Measurements from ENCODE around the gene EXOC3L4. TPM values are rescaled to one million over a fixed set of nuclear protein-coding genes. Genes with fewer than 3 reads are reported as not detected.
A peak's percentile ranks its signal among the peaks of the same experiment; 100 is the strongest.

The EXOC3L4 gene
- polyA plus RNA-seq, 2 of the 4 experiments (the other 2 are of a cell fraction): 1.5 to 4.3 TPM

DNA sequence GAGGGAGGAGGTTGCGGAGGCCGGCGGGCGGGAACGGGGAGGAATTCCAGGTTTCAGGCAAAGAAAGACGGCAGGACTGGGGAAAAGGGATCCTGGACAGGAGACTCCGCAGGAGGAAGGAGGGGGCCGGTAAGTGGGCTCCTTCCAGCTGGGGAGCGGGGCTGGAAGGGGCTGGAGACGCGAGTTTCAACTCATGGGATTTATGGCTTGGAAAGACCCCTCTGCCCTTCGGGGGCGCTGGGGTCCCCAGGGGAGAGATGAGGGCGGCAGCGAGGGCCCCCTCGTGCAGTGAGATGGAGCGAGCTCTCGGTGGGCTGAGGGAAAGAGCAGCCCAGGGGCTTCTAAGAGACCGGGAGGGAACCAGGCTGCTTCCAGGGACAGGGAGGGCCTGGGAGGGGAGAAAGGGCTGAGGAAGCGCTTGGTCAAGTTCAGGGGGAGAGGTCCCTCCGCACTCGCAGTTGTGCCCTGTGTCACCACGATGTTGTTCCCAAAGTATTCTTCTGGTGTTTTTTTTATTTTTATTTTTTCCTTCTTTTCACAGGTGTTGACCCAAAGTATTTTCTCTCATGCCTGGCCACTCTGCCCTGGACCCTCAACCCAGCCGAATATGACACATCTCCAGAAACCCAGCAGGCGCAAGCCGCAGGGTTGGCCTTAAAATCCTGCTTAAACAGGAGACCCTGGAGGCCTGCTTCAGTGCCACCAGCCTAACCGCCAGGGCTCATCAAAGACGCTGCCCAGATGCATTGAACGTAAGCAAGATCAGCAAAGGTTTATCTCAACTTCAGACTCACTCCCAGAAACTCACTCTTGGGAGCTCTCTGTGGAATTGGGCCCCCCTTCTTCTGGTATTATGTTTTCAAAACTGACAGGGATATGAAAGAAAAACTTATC is 44.9 kb downstream of the EXOC3L4 start:
- FAIRE-seq (no peak), ATAC-seq (no peak; a peak in 1 of 6 replicates), DNase-seq (ENCODE audit: low read depth in 1 of 2, low spot score in 1 of 2) (no peak)
- TF ChIP-seq ZC3H11A (IDR thresholded peaks at IDR 0.05) (no peak), TFCP2L1 (CRISPR knock-in tag; IDR thresholded peaks at IDR 0.05) (no peak), MAZ (IDR thresholded peaks at IDR 0.05; ENCODE audit: borderline replicate concordance, low read depth, low read length) (no peak), HES2 (IDR thresholded peaks at IDR 0.05) (no peak), ZSCAN20 (CRISPR knock-in tag; IDR thresholded peaks at IDR 0.05) (no peak), POLR2AphosphoS2 (conservative IDR thresholded peaks at IDR 0.05; ENCODE audit: low read length) (no peak)
- TF ChIP-seq, protein P1, sequence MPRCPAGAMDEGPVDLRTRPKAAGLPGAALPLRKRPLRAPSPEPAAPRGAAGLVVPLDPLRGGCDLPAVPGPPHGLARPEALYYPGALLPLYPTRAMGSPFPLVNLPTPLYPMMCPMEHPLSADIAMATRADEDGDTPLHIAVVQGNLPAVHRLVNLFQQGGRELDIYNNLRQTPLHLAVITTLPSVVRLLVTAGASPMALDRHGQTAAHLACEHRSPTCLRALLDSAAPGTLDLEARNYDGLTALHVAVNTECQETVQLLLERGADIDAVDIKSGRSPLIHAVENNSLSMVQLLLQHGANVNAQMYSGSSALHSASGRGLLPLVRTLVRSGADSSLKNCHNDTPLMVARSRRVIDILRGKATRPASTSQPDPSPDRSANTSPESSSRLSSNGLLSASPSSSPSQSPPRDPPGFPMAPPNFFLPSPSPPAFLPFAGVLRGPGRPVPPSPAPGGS (IDR thresholded peaks at IDR 0.05): no peak
- no peak overlapping the region; the same call in 2 of the 3 replicates for H3K4me2 ChIP-seq
- POLR2A ChIA-PET: interaction anchor here (0.6 to 0.7 kb wide), 2 partner anchors 21 to 34 kb away, joined by 3 to 4 read pairs; no protein-coding TSS in a partner anchor
- no peaks in the 10 kb centered on the region for H3K9me3 ChIP-seq
- CTCF ChIA-PET: interaction anchor here (0.6 to 24.1 kb wide), 11 partner anchors 12 to 153 kb away, joined by 3 to 544 read pairs (median 6); partner anchors contain the start of genes EXOC3L4 and TNFAIP2
- no peak overlapping the region for H3K4me3 ChIP-seq
- 89% methylated on average over 27 of the region's 29 CpGs for WGBS (ENCODE audit: missing lambda C conversion rate)
- H3K4me1 ChIP-seq: peaks cover 77% of the 10 kb centered on the region
- H3K27ac ChIP-seq: peak overlapping the region; percentile 78 to 95; a peak in 5 of 6 replicates

GRCh38 chr14:103140316-103141109 is 46.0 kb downstream of the EXOC3L4 start:
- Histone ChIP-seq H3K27ac (peak overlapping the region in 1 of 2 experiments; percentile 81; a peak in 2 of 6 replicates), H3K4me3 (no peak overlapping the region), H3K4me2 (no peak overlapping the region), H3K9me3 (no peaks in the 10 kb centered on the region), H3K4me1 (peaks cover 70% of the 10 kb centered on the region)
- 39% methylated on average over 12 of the region's 12 CpGs for WGBS (ENCODE audit: missing lambda C conversion rate)
- TF ChIP-seq ELK1 (IDR thresholded peaks at IDR 0.05; ENCODE audit: low read depth, low read length) (no peak), JUN (IDR thresholded peaks at IDR 0.05) (0 out of 5 replicates have a peak, but pooled peaks of 1 of the 2 experiments have one; percentile 12)
- no peak for FAIRE-seq
- ChIA-PET CTCF (interaction anchor here (0.5 to 24.1 kb wide), 18 partner anchors 11 to 525 kb away, joined by 3 to 544 read pairs (median 5); partner anchors contain the start of genes EXOC3L4 and TNFAIP2), POLR2A (no interaction called here)
- peak in 1 of 2 experiments; percentile 9; a peak in 2 of 6 replicates for ATAC-seq
- no peak for DNase-seq (ENCODE audit: low read depth in 1 of 2, low spot score in 1 of 2)

DNA sequence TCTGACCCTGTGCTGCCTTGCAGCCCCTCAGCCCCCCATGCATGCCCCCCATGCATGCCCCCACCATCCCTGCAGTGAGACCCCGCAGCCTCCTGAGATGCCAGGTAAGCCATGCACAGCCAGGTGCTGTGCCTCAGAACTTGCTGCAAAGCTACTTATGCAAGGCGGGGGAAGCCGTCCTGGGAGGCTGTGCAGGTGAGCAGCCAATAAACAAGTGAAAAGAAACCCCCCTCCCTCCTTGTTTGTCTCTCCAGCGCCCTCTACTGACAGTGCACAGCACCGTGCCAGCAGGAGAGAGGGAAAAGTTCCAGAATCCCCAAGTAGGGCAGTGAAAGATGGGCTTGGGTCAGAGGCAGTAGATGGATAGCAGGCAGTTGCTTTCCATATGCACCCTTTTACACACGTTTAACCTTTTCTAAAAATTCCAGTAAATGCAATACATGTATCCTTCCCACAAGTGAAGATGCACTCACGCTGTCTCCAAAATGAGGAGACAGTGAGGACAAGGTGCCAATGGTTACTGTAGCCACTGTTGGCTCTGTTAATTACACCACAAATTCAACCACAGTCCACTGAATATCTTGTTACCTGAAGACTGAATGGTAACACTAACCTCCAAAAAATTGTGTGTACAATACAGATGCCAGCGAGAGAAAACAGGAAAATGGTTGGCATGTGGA is 46.7 kb downstream of the EXOC3L4 start:
- POLR2A ChIA-PET: no interaction called here
- ATAC-seq (peak in 1 of 2 experiments; percentile 13; a peak in 3 of 6 replicates), FAIRE-seq (no peak), DNase-seq (ENCODE audit: low read depth in 1 of 2, low spot score in 1 of 2) (peak; percentile 71 to 78)
- Histone ChIP-seq H3K9me3 (no peaks in the 10 kb centered on the region), H3K27ac (peak overlapping the region; percentile 16 to 81; a peak in 5 of 6 replicates), H3K4me1 (peaks cover 62% of the 10 kb centered on the region), H3K4me3 (no peak overlapping the region), H3K4me2 (no peak overlapping the region)
- 29% methylated on average over 7 of the region's 8 CpGs for WGBS (ENCODE audit: missing lambda C conversion rate)
- TF ChIP-seq CTCF (IDR thresholded peaks at IDR 0.05): peak; percentile 71
- no peak for TF ChIP-seq ZNF302 (CRISPR knock-in tag; IDR thresholded peaks at IDR 0.05)
- peak; percentile 75 for TF ChIP-seq SMC3 (IDR thresholded peaks at IDR 0.05)
- TF ChIP-seq, protein P2, sequence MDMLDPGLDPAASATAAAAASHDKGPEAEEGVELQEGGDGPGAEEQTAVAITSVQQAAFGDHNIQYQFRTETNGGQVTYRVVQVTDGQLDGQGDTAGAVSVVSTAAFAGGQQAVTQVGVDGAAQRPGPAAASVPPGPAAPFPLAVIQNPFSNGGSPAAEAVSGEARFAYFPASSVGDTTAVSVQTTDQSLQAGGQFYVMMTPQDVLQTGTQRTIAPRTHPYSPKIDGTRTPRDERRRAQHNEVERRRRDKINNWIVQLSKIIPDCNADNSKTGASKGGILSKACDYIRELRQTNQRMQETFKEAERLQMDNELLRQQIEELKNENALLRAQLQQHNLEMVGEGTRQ (IDR thresholded peaks at IDR 0.05): no peak
- TF ChIP-seq, protein P3, sequence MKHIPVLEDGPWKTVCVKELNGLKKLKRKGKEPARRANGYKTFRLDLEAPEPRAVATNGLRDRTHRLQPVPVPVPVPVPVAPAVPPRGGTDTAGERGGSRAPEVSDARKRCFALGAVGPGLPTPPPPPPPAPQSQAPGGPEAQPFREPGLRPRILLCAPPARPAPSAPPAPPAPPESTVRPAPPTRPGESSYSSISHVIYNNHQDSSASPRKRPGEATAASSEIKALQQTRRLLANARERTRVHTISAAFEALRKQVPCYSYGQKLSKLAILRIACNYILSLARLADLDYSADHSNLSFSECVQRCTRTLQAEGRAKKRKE (CRISPR knock-in tag; IDR thresholded peaks at IDR 0.05; ENCODE audit: low read depth): no peak
- no peak for TF ChIP-seq BHLHE40 (IDR thresholded peaks at IDR 0.05; ENCODE audit: low read depth, low read length)
- no peak for TF ChIP-seq RARB (CRISPR knock-in tag; IDR thresholded peaks at IDR 0.05)
- peak; percentile 63 to 68 for TF ChIP-seq RAD21 (conservative IDR thresholded peaks at IDR 0.05 in 1 of 2, IDR thresholded peaks at IDR 0.05 in 1 of 2)
- CTCF ChIA-PET: interaction anchor here (0.6 to 24.1 kb wide), 26 partner anchors 9 to 155 kb away, joined by 3 to 544 read pairs (median 4); partner anchors contain the start of gene TNFAIP2
